Amniotic stem cell (primary cell): Measurements from ENCODE around the gene PSMB3.

Source experiments
- DNase-seq: peaks from one replicate; lab custom pipeline; 2025; lab: John Stamatoyannopoulos, UW

PSMB3 gene

GRCh38 chr17:38752308-38753070, at the start of gene PSMB3:
Gene PSMB3 (plus strand): TSS chr17:38752741. CDS start chr17:38752827, 86 bp downstream.
- peak; percentile 99 for DNase-seq

- DNase-seq: no peak
Observed at GRCh38 chr17:38702916-38703741, 49.4 kb upstream of the PSMB3 start.

GRCh38 chr17:38703742-38704605, 48.6 kb upstream of the PSMB3 start:
- DNase-seq: no peak

GRCh38 chr17:38704606-38705522, 47.7 kb upstream of the PSMB3 start, which contains the start of gene MLLT6:
Gene MLLT6 (plus strand): TSS chr17:38705273. CDS start chr17:38705633, 360 bp downstream.
- DNase-seq: peak; percentile 73

- no peak for DNase-seq
Observed at GRCh38 chr17:38705523-38705802, 47.1 kb upstream of the PSMB3 start.

GRCh38 chr17:38705803-38706504, 46.6 kb upstream of the PSMB3 start:
- no peak for DNase-seq

- no peak for DNase-seq
Observed at GRCh38 chr17:38706505-38707216, 45.9 kb upstream of the PSMB3 start.

GRCh38 chr17:38707678-38708351, 44.7 kb upstream of the PSMB3 start:
- DNase-seq: no peak

- DNase-seq: no peak
Observed at GRCh38 chr17:38709104-38709820, 43.3 kb upstream of the PSMB3 start.

- DNase-seq: no peak
Observed at GRCh38 chr17:38709864-38710603, 42.5 kb upstream of the PSMB3 start.

GRCh38 chr17:38710604-38710962, 42.0 kb upstream of the PSMB3 start:
- no peak for DNase-seq

- no peak for DNase-seq
Observed at GRCh38 chr17:38710985-38711384, 41.6 kb upstream of the PSMB3 start.

- no peak for DNase-seq
Observed at GRCh38 chr17:38711792-38712571, 40.6 kb upstream of the PSMB3 start.

- no peak for DNase-seq
Observed at GRCh38 chr17:38712593-38712992, 39.9 kb upstream of the PSMB3 start.

GRCh38 chr17:38713456-38714075, 39.0 kb upstream of the PSMB3 start:
- no peak for DNase-seq

GRCh38 chr17:38715216-38715943, 37.2 kb upstream of the PSMB3 start:
- no peak for DNase-seq
